Measurements from ENCODE around the gene PDIA5. TPM values are rescaled to one million over a fixed set of nuclear protein-coding genes. Genes with fewer than 3 reads are reported as not detected.

Gene PDIA5
- total and polyA plus RNA-seq, 9 donors: 11.2 to 58.3 (median 24.3) TPM

- TF ChIP-seq EP300 (IDR thresholded peaks at IDR 0.05) (no peak), POLR2A (IDR thresholded peaks at IDR 0.05) (no peak), CTCF (IDR thresholded peaks at IDR 0.05) (no peak)
- no peak overlapping the region for H3K27ac ChIP-seq
- WGBS, 3 donors: 64 to 71% (median 67%) methylated on average over 3 of the region's 3 CpGs
- no peak overlapping the region for H3K4me3 ChIP-seq
- peaks cover 4% of the 10 kb centered on the region for H3K4me1 ChIP-seq (ENCODE audit: insufficient read depth)
- no peaks in the 10 kb centered on the region for H3K27me3 ChIP-seq
- no peak for DNase-seq
- H3K9me3 ChIP-seq: no peaks in the 10 kb centered on the region
- intact Hi-C loops (cut with DNase I): no loop called here
- no peaks in the 10 kb centered on the region for H3K36me3 ChIP-seq
Measured at GRCh38 chr3:123104550-123104949, 37.7 kb downstream of the PDIA5 start.

- DNase-seq: no peak
- 85 to 86% (median 85%) methylated on average over 12 of the region's 12 CpGs for WGBS, 3 donors
- H3K36me3 ChIP-seq: no peaks in the 10 kb centered on the region
- intact Hi-C loops (cut with DNase I): no loop called here
- H3K27ac ChIP-seq: no peak overlapping the region
- H3K9me3 ChIP-seq: no peaks in the 10 kb centered on the region
- H3K27me3 ChIP-seq: no peaks in the 10 kb centered on the region
- H3K4me1 ChIP-seq (ENCODE audit: insufficient read depth): no peaks in the 10 kb centered on the region
- no peak overlapping the region for H3K4me3 ChIP-seq
- TF ChIP-seq CTCF (IDR thresholded peaks at IDR 0.05): no peak
- no peak for TF ChIP-seq EP300 (IDR thresholded peaks at IDR 0.05)
- TF ChIP-seq POLR2A (IDR thresholded peaks at IDR 0.05): no peak
Measured at GRCh38 chr3:123105201-123106189, 38.7 kb downstream of the PDIA5 start.

DNA sequence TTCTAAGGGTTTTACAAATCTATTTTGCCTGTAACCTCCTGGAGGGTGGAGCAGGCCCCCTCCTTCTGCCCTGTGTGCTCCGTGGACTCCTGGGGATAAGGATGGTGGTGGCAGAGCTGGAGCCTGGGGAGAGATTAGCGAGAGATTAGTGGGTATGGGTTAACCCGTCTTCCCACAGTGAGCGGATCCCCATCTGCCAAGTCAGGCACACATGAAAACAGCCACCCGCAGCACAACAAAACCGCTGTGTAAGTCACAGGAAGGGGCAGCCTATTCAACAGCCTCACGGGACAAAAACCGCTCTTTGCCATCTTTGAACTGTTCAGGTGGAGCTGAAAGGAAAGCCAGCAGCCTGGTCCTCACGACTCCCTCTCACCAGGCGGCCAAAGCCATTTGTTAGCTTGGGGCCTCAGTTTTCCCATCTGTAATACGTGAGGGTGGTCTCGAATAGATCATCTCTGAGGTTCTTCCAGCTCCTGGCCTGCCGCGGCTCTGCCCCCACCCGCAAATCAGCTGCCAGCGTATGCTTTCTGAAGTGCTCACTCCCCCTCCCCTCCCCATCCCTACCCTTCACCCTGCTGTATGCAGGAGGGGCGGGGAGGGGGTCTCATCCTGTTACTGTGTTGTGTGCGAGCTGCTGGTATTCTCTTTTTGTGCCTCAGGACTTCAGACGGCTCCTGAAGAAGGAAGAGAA, 43.6 kb downstream of the PDIA5 start:
- Histone ChIP-seq H3K4me1 (ENCODE audit: insufficient read depth) (no peaks in the 10 kb centered on the region), H3K27me3 (no peaks in the 10 kb centered on the region), H3K27ac (no peak overlapping the region), H3K9me3 (no peaks in the 10 kb centered on the region), H3K36me3 (no peaks in the 10 kb centered on the region), H3K4me3 (no peak overlapping the region)
- WGBS, 3 donors: 87 to 92% (median 91%) methylated on average over 19 of the region's 19 CpGs
- intact Hi-C loops (cut with DNase I): no loop called here
- no peak for DNase-seq
- TF ChIP-seq EP300 (IDR thresholded peaks at IDR 0.05) (no peak), CTCF (IDR thresholded peaks at IDR 0.05) (no peak), POLR2A (IDR thresholded peaks at IDR 0.05) (no peak)

GRCh38 chr3:123110976-123111615, 44.3 kb downstream of the PDIA5 start:
- intact Hi-C loops (cut with DNase I): no loop called here
- H3K27me3 ChIP-seq: no peaks in the 10 kb centered on the region
- H3K9me3 ChIP-seq: no peaks in the 10 kb centered on the region
- no peak overlapping the region for H3K4me3 ChIP-seq
- TF ChIP-seq CTCF (IDR thresholded peaks at IDR 0.05): no peak
- TF ChIP-seq EP300 (IDR thresholded peaks at IDR 0.05): no peak
- TF ChIP-seq POLR2A (IDR thresholded peaks at IDR 0.05): no peak
- DNase-seq: no peak
- H3K4me1 ChIP-seq (ENCODE audit: insufficient read depth): no peaks in the 10 kb centered on the region
- WGBS, 3 donors: 90 to 92% (median 91%) methylated on average over 11 of the region's 11 CpGs
- H3K27ac ChIP-seq: no peak overlapping the region
- no peaks in the 10 kb centered on the region for H3K36me3 ChIP-seq
